Karpas-422 (cell line): Measurements from ENCODE around the gene NABP1. TPM values are rescaled to one million over a fixed set of nuclear protein-coding genes. Genes with fewer than 3 reads are reported as not detected.

Experiments
- DNase-seq: peaks from one replicate; pipeline ENCODE4 v3.0.0-alpha.2; 2015
- H2AFZ ChIP-seq: fragments of 200-600 bp; sonication (generic); 2 replicates; pipeline ENCODE4 v1.6.1; 2014; ENCODE audit warnings: antibody characterized with exemption, low read length, mixed read lengths
- H3K27ac ChIP-seq: fragments of 200-600 bp; sonication (generic); 2 replicates; pipeline ENCODE4 v1.5.1; 2014; ENCODE audit warnings: mild to moderate bottlenecking, low read length, moderate library complexity
- H3K27me3 ChIP-seq: fragments of 200-600 bp; sonication (generic); 2 replicates; pipeline ENCODE4 v1.6.1; 2014; ENCODE audit warnings: low read length, mixed read lengths
- H3K36me3 ChIP-seq: fragments of 200-600 bp; sonication (generic); 2 replicates; pipeline ENCODE4 v1.6.1; 2014; ENCODE audit warnings: low read length, mixed read lengths; ENCODE audit not compliant: insufficient read depth
- H3K4me1 ChIP-seq: fragments of 200-600 bp; sonication (generic); 2 replicates; pipeline ENCODE4 v1.6.1; 2014; ENCODE audit warnings: mild to moderate bottlenecking, low read length, mixed read lengths
- H3K4me2 ChIP-seq: fragments of 200-600 bp; sonication (generic); 2 replicates; pipeline ENCODE4 v1.6.1; 2014; ENCODE audit warnings: low read length, low read depth, mild to moderate bottlenecking; ENCODE audit not compliant: poor library complexity, severe bottlenecking
- H3K4me3 ChIP-seq: fragments of 200-600 bp; sonication (generic); 2 replicates; pipeline ENCODE4 v1.5.1; 2014; ENCODE audit warnings: mild to moderate bottlenecking, antibody characterized with exemption, low read length, mixed read lengths
- H3K79me2 ChIP-seq: fragments of 200-600 bp; sonication (generic); 2 replicates; pipeline ENCODE4 v1.6.1; 2014; ENCODE audit warnings: mild to moderate bottlenecking, low read length, mixed read lengths
- H3K9ac ChIP-seq: fragments of 200-600 bp; sonication (generic); 2 replicates; pipeline ENCODE4 v1.6.0; 2014; ENCODE audit warnings: low read length
- H3K9me2 ChIP-seq: fragments of 200-600 bp; sonication (generic), shearing (Covaris generic); replicated peaks from 2 replicates; pipeline ENCODE4 v1.6.0; 2014; ENCODE audit warnings: mild to moderate bottlenecking, low read length, moderate library complexity; ENCODE audit not compliant: insufficient read depth
- H3K9me3 ChIP-seq: fragments of 300-700, 200-600 bp; sonication (generic); 2 replicates; pipeline ENCODE4 v1.6.1; 2014; ENCODE audit warnings: low read length, mixed read lengths
- H4K20me1 ChIP-seq: fragments of 200-600 bp; sonication (generic); 2 replicates; pipeline ENCODE4 v1.6.1; 2014; ENCODE audit warnings: mild to moderate bottlenecking, antibody characterized with exemption, low read length, low read depth; ENCODE audit not compliant: insufficient read depth
- total RNA-seq: library from RNA; depleted of rRNA; stranded (reverse); fragments of >200 nt; shearing (Covaris generic); gene quantifications from 2 replicates; pipeline ENCODE4 v1.2.3, GENCODE V29; 2014; ENCODE audit warnings: low replicate concordance; rRNA removed

The NABP1 gene
- total RNA-seq: 47.0 and 52.4 TPM in 2 replicates

GRCh38 chr2:191677646-191678436 is at the start of gene NABP1:
Gene NABP1 (plus strand): TSS chr2:191678136. CDS start chr2:191678615, 479 bp downstream.
- no peaks in the 10 kb centered on the region for H4K20me1 ChIP-seq
- peak within 1 kb of the TSS; percentile 86 for H3K4me3 ChIP-seq
- H2AFZ ChIP-seq: peak within 1 kb of the TSS; percentile 77
- H3K79me2 ChIP-seq: peaks cover 25% of the 10 kb centered on the region
- peak within 1 kb of the TSS; percentile 84 for H3K9ac ChIP-seq
- peak within 1 kb of the TSS; percentile 99 for H3K4me2 ChIP-seq
- no peaks in the 10 kb centered on the region for H3K27me3 ChIP-seq
- H3K36me3 ChIP-seq: peaks cover 23% of the 10 kb centered on the region
- peak within 1 kb of the TSS; percentile 64 for H3K27ac ChIP-seq
- no peaks in the 10 kb centered on the region for H3K9me2 ChIP-seq
- peak; percentile 99 for DNase-seq
- peaks cover 56% of the 10 kb centered on the region for H3K4me1 ChIP-seq
- H3K9me3 ChIP-seq: no peaks in the 10 kb centered on the region

- H3K9me2 ChIP-seq: no peaks in the 10 kb centered on the region
- no peaks in the 10 kb centered on the region for H3K9me3 ChIP-seq
- no peak overlapping the region for H3K9ac ChIP-seq
- H3K27me3 ChIP-seq: no peaks in the 10 kb centered on the region
- H3K36me3 ChIP-seq: no peaks in the 10 kb centered on the region
- H3K4me1 ChIP-seq: no peaks in the 10 kb centered on the region; the same call in 1 of the 2 replicates
- no peaks in the 10 kb centered on the region for H3K79me2 ChIP-seq
- no peak for DNase-seq
- no peak overlapping the region for H3K27ac ChIP-seq
- no peak overlapping the region for H3K4me3 ChIP-seq
- H3K4me2 ChIP-seq: no peak overlapping the region
- H2AFZ ChIP-seq: no peak overlapping the region
- no peaks in the 10 kb centered on the region for H4K20me1 ChIP-seq
Measured at GRCh38 chr2:191629001-191629453, 48.9 kb upstream of the NABP1 start.

GRCh38 chr2:191629976-191630712 is 47.8 kb upstream of the NABP1 start:
- Histone ChIP-seq H3K36me3 (no peaks in the 10 kb centered on the region), H4K20me1 (no peaks in the 10 kb centered on the region), H3K9ac (no peak overlapping the region), H3K27me3 (0 out of 2 replicates have a peak, but pooled peaks cover 2% of the 10 kb centered on the region), H3K9me2 (no peaks in the 10 kb centered on the region), H3K9me3 (no peaks in the 10 kb centered on the region), H3K4me1 (no peaks in the 10 kb centered on the region; the same call in 1 of the 2 replicates), H3K79me2 (no peaks in the 10 kb centered on the region), H2AFZ (no peak overlapping the region), H3K4me2 (no peak overlapping the region), H3K4me3 (no peak overlapping the region), H3K27ac (no peak overlapping the region)
- no peak for DNase-seq

DNA sequence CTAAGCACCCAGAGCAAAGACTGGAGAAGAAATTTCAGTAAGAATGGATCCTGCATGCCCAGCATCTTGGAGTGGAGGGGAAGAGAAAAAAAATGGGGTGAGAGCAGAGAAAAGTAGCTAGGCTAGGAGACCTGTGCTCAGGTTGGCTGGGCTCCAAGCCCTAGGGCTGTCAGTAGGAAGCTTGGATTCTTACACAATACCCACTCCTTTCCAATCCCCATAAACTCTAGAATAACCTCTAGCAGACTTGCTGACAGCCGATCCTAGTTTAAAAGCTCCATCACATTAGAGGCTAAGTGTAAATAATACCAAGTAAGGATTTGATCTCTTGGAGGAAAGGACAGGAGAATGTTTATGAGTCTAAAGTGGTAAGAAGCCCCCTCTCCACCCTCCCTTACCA is 46.2 kb upstream of the NABP1 start:
- no peak overlapping the region for H3K4me3 ChIP-seq
- H3K9me2 ChIP-seq: no peaks in the 10 kb centered on the region
- H3K27ac ChIP-seq: no peak overlapping the region
- H3K79me2 ChIP-seq: no peaks in the 10 kb centered on the region
- no peak for DNase-seq
- H3K27me3 ChIP-seq: 0 out of 2 replicates have a peak, but pooled peaks cover 2% of the 10 kb centered on the region
- H3K9me3 ChIP-seq: no peaks in the 10 kb centered on the region
- no peaks in the 10 kb centered on the region for H4K20me1 ChIP-seq
- no peak overlapping the region for H3K9ac ChIP-seq
- no peaks in the 10 kb centered on the region for H3K36me3 ChIP-seq
- no peaks in the 10 kb centered on the region; the same call in 1 of the 2 replicates for H3K4me1 ChIP-seq
- no peak overlapping the region for H2AFZ ChIP-seq
- H3K4me2 ChIP-seq: no peak overlapping the region

DNA sequence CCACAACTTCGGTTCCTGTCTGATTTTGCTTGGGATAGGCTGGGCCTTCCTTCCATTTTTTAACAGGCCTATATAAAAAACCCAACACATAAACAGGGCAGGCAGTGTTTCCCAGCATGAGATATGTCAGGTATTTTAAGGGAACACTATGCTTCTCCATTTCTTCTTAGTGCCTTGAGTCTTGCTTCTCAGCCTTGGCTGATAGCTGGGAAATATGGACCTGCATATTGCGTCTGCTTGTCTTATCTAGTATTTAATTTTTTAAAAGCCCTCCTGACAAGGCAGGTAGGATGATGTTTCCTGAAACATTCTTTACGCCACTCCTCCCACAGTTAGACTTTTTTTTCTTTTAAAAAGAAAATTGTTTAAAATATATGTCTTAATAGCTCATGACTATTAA is 45.5 kb upstream of the NABP1 start:
- no peak overlapping the region for H3K4me2 ChIP-seq
- H3K9ac ChIP-seq: no peak overlapping the region
- no peaks in the 10 kb centered on the region for H3K79me2 ChIP-seq
- H3K9me2 ChIP-seq: no peaks in the 10 kb centered on the region
- H3K36me3 ChIP-seq: no peaks in the 10 kb centered on the region
- no peaks in the 10 kb centered on the region; the same call in 1 of the 2 replicates for H3K4me1 ChIP-seq
- DNase-seq: no peak
- H4K20me1 ChIP-seq: no peaks in the 10 kb centered on the region
- no peak overlapping the region for H2AFZ ChIP-seq
- H3K27ac ChIP-seq: no peak overlapping the region
- no peak overlapping the region for H3K4me3 ChIP-seq
- no peaks in the 10 kb centered on the region for H3K9me3 ChIP-seq
- 0 out of 2 replicates have a peak, but pooled peaks cover 2% of the 10 kb centered on the region for H3K27me3 ChIP-seq

DNA sequence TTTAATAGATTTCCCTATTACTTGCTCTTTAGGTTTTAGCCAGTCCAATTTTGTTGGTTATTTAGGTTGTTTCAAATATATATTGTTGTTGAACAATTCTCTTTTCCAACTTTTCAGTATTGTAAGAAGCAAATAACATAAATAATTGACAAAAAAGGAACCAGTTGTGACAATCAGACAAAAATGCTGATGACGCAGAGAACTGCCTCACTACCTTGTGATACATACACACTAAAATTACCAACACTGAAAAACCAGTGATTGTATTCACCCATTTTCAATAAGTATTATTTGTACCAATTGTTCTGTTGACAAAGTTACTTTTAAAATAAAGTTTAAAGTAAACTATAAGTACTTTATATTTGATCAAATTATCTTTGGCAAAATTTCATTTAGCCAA is 43.1 kb upstream of the NABP1 start:
- Histone ChIP-seq H3K4me1 (peaks cover 3% of the 10 kb centered on the region), H3K4me3 (no peak overlapping the region), H2AFZ (no peak overlapping the region), H3K9me2 (no peaks in the 10 kb centered on the region), H3K9me3 (no peaks in the 10 kb centered on the region), H3K4me2 (no peak overlapping the region), H3K79me2 (no peaks in the 10 kb centered on the region), H4K20me1 (no peaks in the 10 kb centered on the region), H3K9ac (no peak overlapping the region), H3K27me3 (0 out of 2 replicates have a peak, but pooled peaks cover 2% of the 10 kb centered on the region), H3K36me3 (no peaks in the 10 kb centered on the region), H3K27ac (no peak overlapping the region)
- no peak for DNase-seq

GRCh38 chr2:191635333-191636234 is 42.4 kb upstream of the NABP1 start:
- Histone ChIP-seq H3K9me3 (no peaks in the 10 kb centered on the region), H3K4me2 (no peak overlapping the region), H3K27me3 (0 out of 2 replicates have a peak, but pooled peaks cover 2% of the 10 kb centered on the region), H3K4me1 (peaks cover 3% of the 10 kb centered on the region), H2AFZ (no peak overlapping the region), H3K79me2 (no peaks in the 10 kb centered on the region), H3K9ac (no peak overlapping the region), H3K27ac (no peak overlapping the region), H3K4me3 (no peak overlapping the region), H3K9me2 (no peaks in the 10 kb centered on the region), H4K20me1 (no peaks in the 10 kb centered on the region), H3K36me3 (no peaks in the 10 kb centered on the region)
- no peak for DNase-seq
